HG03039 (cell line): Measurements from ENCODE around the gene VPS37C.
"Not testable (repeated sequence)": the region's sequence is repeated elsewhere in the genome, so short reads cannot be mapped to it uniquely, and the experiment has no call there.

Source experiments
- ATAC-seq: cut with Tn5 transposase; IDR thresholded peaks from one replicate; pipeline ENCODE4 v1.9.1; 2021; ENCODE audit warnings: mild to moderate bottlenecking, moderate library complexity; ENCODE audit not compliant: unreplicated experiment

Gene VPS37C

DNA sequence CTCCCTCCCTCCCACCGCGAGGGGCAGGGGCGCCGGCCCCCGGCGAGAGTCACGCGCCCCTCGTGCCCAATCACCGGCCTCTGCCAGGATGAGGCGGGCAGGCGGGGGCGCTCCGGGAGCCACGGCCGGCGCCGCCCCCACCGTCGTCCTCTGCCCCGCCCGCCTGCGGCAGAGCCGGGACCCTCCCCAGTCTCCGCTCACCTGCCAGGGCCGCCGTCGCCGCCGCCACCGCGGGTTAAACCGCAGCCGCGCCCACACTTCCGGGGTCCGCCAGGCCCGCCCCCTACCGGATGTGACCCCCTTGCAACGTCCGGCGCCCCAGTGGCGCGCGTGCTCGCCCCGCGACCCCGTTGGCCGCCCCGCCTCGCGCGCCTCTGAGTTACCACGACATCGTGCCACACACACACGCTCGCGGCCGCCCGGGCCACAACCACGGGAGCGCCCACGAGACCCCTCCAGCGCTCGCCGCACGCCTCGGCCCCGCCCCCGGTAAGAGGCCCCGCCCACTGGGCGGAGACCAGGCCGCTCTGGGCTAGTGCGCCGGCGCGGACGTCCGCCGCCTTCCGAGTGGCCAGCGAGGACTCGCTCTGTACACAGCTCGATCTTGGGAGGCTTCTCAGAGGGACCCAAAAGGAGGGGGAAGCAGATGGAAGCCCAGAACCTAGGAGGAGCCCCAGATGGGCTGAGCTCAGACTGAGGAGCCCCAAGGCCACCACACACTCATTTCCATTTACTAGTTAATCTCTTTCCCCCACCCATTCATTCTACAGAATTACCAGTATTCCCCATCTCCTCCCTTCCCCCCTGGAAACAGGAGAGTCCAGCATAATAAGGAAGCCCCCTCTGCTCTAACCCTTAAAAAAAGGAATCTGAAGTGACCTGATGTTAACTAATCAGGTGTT is at the start of gene VPS37C:
VPS37C (minus strand) TSS at position 237 of the 902 bp plus-strand sequence. CDS start 22,597 bp downstream, outside the sequence.
- peak; percentile 75 for ATAC-seq

DNA sequence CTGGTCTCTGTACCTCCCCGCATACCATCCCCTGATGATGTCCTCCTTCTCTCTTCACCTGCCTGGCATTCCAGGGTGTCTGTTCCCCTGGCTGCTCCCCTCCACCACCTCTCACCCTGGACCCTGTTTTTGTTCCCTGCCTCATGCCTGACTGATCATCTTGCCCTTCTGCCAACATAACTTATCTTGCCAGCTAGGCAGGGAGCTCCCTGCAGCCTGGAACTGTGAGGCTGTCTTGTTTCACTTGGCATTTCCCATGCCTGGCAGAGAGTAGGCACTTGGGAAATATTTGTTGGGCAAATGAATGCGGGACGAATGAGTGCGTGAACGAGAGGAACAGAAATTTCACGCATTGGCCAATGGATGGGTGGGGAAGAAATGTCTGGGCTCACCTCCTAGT is 49.4 kb upstream of the VPS37C start:
- not testable (repeated sequence) for ATAC-seq

DNA sequence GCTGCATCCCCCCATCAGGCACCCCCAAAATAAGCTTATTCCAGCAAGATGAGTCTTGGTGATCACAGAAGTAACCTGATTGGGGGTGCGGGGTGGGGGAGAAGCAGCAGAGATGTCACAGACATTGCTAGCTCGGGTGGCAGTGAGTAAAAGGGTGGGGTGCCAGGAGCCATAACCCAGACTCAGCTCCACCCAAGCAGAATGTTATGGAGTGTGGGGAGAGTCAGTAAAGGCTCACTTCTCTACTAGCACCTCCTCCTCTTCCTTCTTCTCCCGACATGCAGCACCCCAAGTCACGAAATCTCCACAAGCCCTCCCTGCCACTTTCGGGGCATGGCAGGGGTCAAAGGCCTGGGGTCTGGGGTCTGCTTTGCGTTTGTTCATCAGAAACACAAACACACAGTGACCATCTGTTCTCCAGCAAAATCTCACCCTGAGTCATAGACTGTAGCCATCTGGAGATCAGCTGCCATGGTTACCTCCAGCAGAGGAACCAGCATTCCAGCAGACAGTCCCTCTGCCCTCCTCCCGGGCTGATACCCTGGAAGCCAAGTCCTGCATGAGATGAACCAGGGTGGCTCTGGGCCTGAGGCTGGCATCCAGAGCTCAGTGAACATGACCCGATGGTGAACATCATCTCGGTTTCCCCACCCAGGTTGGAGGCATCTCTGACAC is 46.5 kb upstream of the VPS37C start:
- ATAC-seq: not testable (repeated sequence)

DNA sequence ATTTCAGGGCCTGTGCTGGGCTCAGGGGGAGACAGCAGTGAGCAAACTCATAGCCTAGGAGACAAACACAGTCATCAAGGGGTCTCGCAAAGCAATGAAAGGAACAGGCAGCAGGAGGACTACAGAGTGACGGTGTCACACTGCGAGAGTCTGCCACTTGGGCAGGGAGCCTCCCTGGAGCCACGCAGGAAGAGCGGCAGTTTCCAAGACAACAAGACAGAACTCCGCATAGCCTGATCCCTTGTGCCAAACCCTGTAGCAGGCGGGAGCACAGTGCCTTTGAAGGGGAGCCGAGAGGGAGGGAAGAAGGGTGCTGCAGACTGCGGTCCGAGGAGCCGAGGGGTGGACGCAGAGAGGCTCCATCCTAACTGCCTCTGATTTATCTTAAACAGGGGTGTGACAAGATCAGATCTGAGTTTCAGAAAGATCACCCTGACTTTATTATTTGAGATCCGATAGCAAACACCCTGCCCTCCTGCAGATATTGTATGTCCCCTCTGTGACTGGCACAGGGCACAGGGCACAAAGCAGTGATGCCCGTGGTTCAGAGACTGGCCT is 43.4 kb upstream of the VPS37C start:
- not testable (repeated sequence) for ATAC-seq

GRCh38 chr11:61203873-61204272 is 42.6 kb upstream of the VPS37C start:
- ATAC-seq: not testable (repeated sequence)

DNA sequence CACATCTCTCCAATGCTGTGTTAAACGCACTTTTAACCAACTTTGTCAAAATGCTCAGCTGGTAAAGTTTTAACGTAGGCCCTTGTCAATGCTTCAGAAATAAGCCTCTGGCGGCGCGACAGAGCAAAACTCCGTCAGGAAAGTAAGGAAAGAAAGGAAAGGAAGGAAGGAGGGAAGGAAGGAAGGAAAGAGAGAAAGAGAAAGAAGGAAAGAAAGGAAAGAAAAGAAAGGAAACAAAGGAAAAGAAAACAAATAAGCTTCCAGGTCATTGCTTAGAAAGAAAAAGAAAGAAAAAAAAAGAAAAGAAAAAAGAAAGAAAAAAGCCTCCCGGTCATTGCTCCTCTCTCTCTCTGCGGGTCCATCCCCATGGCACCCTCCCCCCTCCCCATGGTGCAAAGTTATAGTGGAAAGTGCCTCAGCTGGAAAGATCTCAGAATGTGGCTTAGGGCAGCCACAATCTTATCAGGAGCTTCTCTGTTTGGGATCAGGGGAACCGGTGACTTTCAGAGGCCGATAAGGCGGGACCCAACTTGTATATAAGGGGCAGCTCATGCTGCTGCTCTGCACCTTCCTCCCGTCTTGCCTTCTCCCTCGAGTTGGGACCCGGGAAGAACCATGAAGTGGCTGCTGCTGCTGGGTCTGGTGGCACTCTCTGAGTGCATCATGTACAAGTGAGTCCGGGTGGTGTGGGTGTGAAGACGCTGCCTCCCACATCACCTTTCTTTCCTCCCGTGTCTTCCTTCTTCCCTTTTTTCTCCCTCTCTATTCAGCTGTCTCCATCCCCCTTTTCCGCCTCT is 41.9 kb upstream of the VPS37C start, which contains the start of gene PGA3:
PGA3 (plus strand) TSS at position 566 of the 797 bp plus-strand sequence; CDS start at position 616, 50 bp downstream.
- not testable (repeated sequence) for ATAC-seq

GRCh38 chr11:61201476-61201875 is 40.2 kb upstream of the VPS37C start:
- ATAC-seq: no peak

- no peak for ATAC-seq
These were observed 37.8 kb upstream of the VPS37C start for GRCh38 chr11:61198948-61199523.

GRCh38 chr11:61198361-61198760 is 37.1 kb upstream of the VPS37C start:
- ATAC-seq: no peak

- ATAC-seq: no peak
These were observed 34.5 kb upstream of the VPS37C start for GRCh38 chr11:61195719-61196118.

- ATAC-seq: no peak
These were observed 33.9 kb upstream of the VPS37C start for GRCh38 chr11:61194981-61195695.

GRCh38 chr11:61194169-61194671 is 33.0 kb upstream of the VPS37C start:
- no peak for ATAC-seq

- no peak for ATAC-seq
These were observed 32.4 kb upstream of the VPS37C start for GRCh38 chr11:61193596-61193995.

GRCh38 chr11:61189933-61190332 is 28.7 kb upstream of the VPS37C start:
- ATAC-seq: no peak

- no peak for ATAC-seq
These were observed 26.4 kb upstream of the VPS37C start for GRCh38 chr11:61187505-61188130.

- no peak for ATAC-seq
These were observed 25.3 kb upstream of the VPS37C start for GRCh38 chr11:61186504-61186903.

- no peak for ATAC-seq
These were observed 22.4 kb upstream of the VPS37C start for GRCh38 chr11:61183645-61184044.

DNA sequence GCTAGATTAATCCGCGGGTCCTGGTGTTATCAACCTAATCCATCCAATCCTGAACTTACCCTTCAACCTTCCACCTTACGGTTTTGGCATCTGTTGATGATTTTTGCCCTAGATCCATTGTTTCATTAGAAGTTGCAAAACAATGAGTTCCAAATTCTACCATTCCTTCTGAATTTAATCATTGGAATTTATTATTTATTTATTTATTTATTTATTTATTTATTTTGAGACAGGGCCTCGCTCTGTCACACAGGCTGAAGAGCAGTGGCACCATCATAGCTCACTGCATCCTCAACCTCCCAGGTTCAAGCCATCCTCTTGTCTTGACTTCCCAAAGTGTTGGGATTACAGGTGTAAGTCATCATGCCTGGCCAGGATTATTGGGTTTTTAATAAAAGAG is 20.3 kb upstream of the VPS37C start:
- ATAC-seq: no peak

- ATAC-seq: not testable (repeated sequence)
These were observed 19.0 kb upstream of the VPS37C start for GRCh38 chr11:61180205-61180604.
